Measurements from ENCODE around the gene LYAR. TPM values are rescaled to one million over a fixed set of nuclear protein-coding genes. Genes with fewer than 3 reads are reported as not detected.

The LYAR gene
- total and polyA plus RNA-seq, 9 donors = 11.3 to 19.3 (median 15.3) TPM

GRCh38 chr4:4317496-4318232 is 27.7 kb upstream of the LYAR start:
- Histone ChIP-seq H3K9me3 (replicated peaks; ENCODE audit: control insufficient read depth, low read depth, low read length) (no peaks in the 10 kb centered on the region), H3K27ac (ENCODE audit: low read length) (no peak overlapping the region), H3K27me3 (ENCODE audit: control insufficient read depth, insufficient read depth, low read length) (no peaks in the 10 kb centered on the region), H3K4me3 (ENCODE audit: low read length) (no peak overlapping the region), H3K4me1 (ENCODE audit: control insufficient read depth, insufficient read depth, low read length) (no peaks in the 10 kb centered on the region), H3K36me3 (ENCODE audit: control insufficient read depth, insufficient read depth, low read length) (peaks cover 59% of the 10 kb centered on the region)
- DNase-seq = no peak
- WGBS (ENCODE audit: insufficient coverage) = 90% methylated on average over 15 of the region's 23 CpGs

- WGBS (ENCODE audit: insufficient coverage) = 91% methylated on average over 13 of the region's 13 CpGs
- DNase-seq = no peak
- Histone ChIP-seq H3K36me3 (ENCODE audit: control insufficient read depth, insufficient read depth, low read length) (peaks cover 51% of the 10 kb centered on the region), H3K27me3 (ENCODE audit: control insufficient read depth, insufficient read depth, low read length) (no peaks in the 10 kb centered on the region), H3K9me3 (replicated peaks; ENCODE audit: control insufficient read depth, low read depth, low read length) (no peaks in the 10 kb centered on the region), H3K4me3 (ENCODE audit: low read length) (no peak overlapping the region), H3K27ac (ENCODE audit: low read length) (no peak overlapping the region), H3K4me1 (ENCODE audit: control insufficient read depth, insufficient read depth, low read length) (no peaks in the 10 kb centered on the region)
Measured at GRCh38 chr4:4316150-4316495, 26.2 kb upstream of the LYAR start.

DNA sequence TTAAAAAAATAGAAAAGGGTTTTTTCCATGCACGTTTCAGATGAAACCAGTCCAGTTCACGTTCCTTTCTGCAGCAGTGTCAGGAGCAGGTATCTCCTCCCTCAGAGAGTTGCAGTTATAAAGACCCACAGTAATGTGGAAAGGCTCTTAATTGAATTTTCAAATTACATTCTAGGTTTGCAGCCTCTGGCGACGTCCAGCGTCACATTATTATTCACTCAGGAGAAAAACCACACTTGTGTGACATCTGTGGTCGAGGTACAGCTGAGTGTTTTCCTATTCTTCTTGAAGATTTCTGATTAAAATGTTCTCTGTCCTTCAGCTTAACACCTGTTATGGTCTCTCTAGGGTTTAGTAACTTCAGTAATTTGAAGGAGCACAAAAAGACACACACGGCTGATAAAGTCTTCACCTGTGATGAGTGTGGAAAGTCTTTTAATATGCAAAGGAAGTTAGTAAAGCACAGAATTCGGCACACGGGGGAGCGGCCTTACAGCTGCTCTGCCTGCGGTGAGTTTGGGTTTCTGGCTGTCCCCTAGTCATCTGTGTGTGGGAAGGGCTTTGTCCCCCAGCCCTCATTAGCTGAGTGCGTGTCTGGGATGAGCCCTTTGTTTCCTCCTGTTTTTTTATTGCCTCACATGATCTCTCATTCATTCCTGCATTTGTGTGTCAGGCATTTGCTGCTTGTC is 25.7 kb upstream of the LYAR start:
- 72% methylated on average over 4 of the region's 12 CpGs for WGBS (ENCODE audit: insufficient coverage)
- Histone ChIP-seq H3K4me3 (ENCODE audit: low read length) (no peak overlapping the region), H3K36me3 (ENCODE audit: control insufficient read depth, insufficient read depth, low read length) (peaks cover 45% of the 10 kb centered on the region), H3K27ac (ENCODE audit: low read length) (no peak overlapping the region), H3K27me3 (ENCODE audit: control insufficient read depth, insufficient read depth, low read length) (no peaks in the 10 kb centered on the region), H3K4me1 (ENCODE audit: control insufficient read depth, insufficient read depth, low read length) (no peaks in the 10 kb centered on the region), H3K9me3 (replicated peaks; ENCODE audit: control insufficient read depth, low read depth, low read length) (no peaks in the 10 kb centered on the region)
- no peak for DNase-seq

DNA sequence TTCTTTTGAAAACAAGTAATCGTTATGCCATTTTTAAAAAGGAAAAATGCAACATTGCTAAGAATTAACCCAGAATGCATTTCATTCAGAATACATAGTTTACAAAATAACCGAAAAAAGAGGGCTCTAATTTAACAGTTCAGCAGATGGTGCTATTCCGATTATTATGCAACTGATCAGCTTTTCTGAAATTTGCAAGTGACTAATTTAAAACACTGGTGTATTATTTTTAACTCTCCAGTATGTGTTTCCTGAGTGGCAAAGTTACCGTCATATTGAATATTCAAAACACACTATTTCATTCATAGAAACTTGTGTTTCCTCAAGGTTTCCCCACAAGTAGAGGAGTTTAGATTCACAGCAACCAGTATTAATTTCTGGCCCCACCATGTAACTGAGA is 21.2 kb upstream of the LYAR start:
- peaks cover 49% of the 10 kb centered on the region for H3K36me3 ChIP-seq (ENCODE audit: control insufficient read depth, insufficient read depth, low read length)

GRCh38 chr4:4308800-4309441 is 19.0 kb upstream of the LYAR start:
- no peaks in the 10 kb centered on the region for H3K27me3 ChIP-seq (ENCODE audit: control insufficient read depth, insufficient read depth, low read length)
- peak; percentile 20 for DNase-seq
- H3K4me1 ChIP-seq (ENCODE audit: control insufficient read depth, insufficient read depth, low read length) = no peaks in the 10 kb centered on the region
- 97% methylated on average over 6 of the region's 9 CpGs for WGBS (ENCODE audit: insufficient coverage)
- no peak overlapping the region for H3K4me3 ChIP-seq (ENCODE audit: low read length)
- H3K27ac ChIP-seq (ENCODE audit: low read length) = no peak overlapping the region
- no peaks in the 10 kb centered on the region for H3K9me3 ChIP-seq (replicated peaks; ENCODE audit: control insufficient read depth, low read depth, low read length)
- peaks cover 38% of the 10 kb centered on the region for H3K36me3 ChIP-seq (ENCODE audit: control insufficient read depth, insufficient read depth, low read length)

More for the DNA sequence above, 21.2 kb upstream of the LYAR start:
- DNase-seq = no peak
- H3K4me1 ChIP-seq (ENCODE audit: control insufficient read depth, insufficient read depth, low read length) = no peaks in the 10 kb centered on the region
- no CpG with 5 or more reads among the region's 4 CpGs for WGBS (ENCODE audit: insufficient coverage)
- no peaks in the 10 kb centered on the region for H3K27me3 ChIP-seq (ENCODE audit: control insufficient read depth, insufficient read depth, low read length)
- no peak overlapping the region for H3K4me3 ChIP-seq (ENCODE audit: low read length)
- H3K9me3 ChIP-seq (replicated peaks; ENCODE audit: control insufficient read depth, low read depth, low read length) = no peaks in the 10 kb centered on the region
- no peak overlapping the region for H3K27ac ChIP-seq (ENCODE audit: low read length)

- no peak overlapping the region for H3K4me3 ChIP-seq (ENCODE audit: low read length)
- WGBS (ENCODE audit: insufficient coverage) = 90% methylated on average over 11 of the region's 11 CpGs
- no peak for DNase-seq
- no peaks in the 10 kb centered on the region for H3K27me3 ChIP-seq (ENCODE audit: control insufficient read depth, insufficient read depth, low read length)
- H3K27ac ChIP-seq (ENCODE audit: low read length) = no peak overlapping the region
- no peaks in the 10 kb centered on the region for H3K4me1 ChIP-seq (ENCODE audit: control insufficient read depth, insufficient read depth, low read length)
- no peaks in the 10 kb centered on the region for H3K9me3 ChIP-seq (replicated peaks; ENCODE audit: control insufficient read depth, low read depth, low read length)
- H3K36me3 ChIP-seq (ENCODE audit: control insufficient read depth, insufficient read depth, low read length) = peaks cover 34% of the 10 kb centered on the region
Measured at GRCh38 chr4:4306920-4307319, 17.0 kb upstream of the LYAR start.

DNA sequence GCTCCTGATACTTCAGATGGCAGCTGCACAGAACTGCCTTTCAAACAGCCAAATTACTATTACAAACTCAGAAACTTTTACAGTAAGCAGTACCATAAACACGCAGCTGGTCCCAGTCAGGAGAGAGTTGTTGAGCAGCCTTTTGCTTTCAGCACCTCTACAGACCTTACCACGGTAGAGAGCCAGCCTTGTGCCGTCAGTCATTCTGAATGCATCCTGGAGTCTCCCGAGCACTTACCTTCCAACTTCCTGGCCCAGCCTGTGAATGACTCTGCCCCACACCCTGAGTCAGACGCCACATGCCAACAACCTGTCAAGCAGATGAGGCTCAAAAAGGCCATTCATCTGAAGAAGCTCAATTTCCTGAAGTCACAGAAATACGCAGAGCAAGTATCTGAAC is 12.5 kb upstream of the LYAR start:
- H3K9me3 ChIP-seq (replicated peaks; ENCODE audit: control insufficient read depth, low read depth, low read length) = no peaks in the 10 kb centered on the region
- no peak overlapping the region for H3K27ac ChIP-seq (ENCODE audit: low read length)
- WGBS (ENCODE audit: insufficient coverage) = 63% methylated on average over 5 of the region's 6 CpGs
- H3K27me3 ChIP-seq (ENCODE audit: control insufficient read depth, insufficient read depth, low read length) = no peaks in the 10 kb centered on the region
- no peak for DNase-seq
- no peak overlapping the region for H3K4me3 ChIP-seq (ENCODE audit: low read length)
- H3K36me3 ChIP-seq (ENCODE audit: control insufficient read depth, insufficient read depth, low read length) = peaks cover 34% of the 10 kb centered on the region
- H3K4me1 ChIP-seq (ENCODE audit: control insufficient read depth, insufficient read depth, low read length) = no peaks in the 10 kb centered on the region

GRCh38 chr4:4302001-4302400 is 12.0 kb upstream of the LYAR start:
- no peak for DNase-seq
- H3K9me3 ChIP-seq (replicated peaks; ENCODE audit: control insufficient read depth, low read depth, low read length) = no peaks in the 10 kb centered on the region
- H3K27ac ChIP-seq (ENCODE audit: low read length) = no peak overlapping the region
- no peak overlapping the region for H3K4me3 ChIP-seq (ENCODE audit: low read length)
- no peaks in the 10 kb centered on the region for H3K4me1 ChIP-seq (ENCODE audit: control insufficient read depth, insufficient read depth, low read length)
- H3K36me3 ChIP-seq (ENCODE audit: control insufficient read depth, insufficient read depth, low read length) = peaks cover 30% of the 10 kb centered on the region
- 91% methylated on average over 5 of the region's 5 CpGs for WGBS (ENCODE audit: insufficient coverage)
- H3K27me3 ChIP-seq (ENCODE audit: control insufficient read depth, insufficient read depth, low read length) = no peaks in the 10 kb centered on the region

GRCh38 chr4:4299006-4299405 is 9.1 kb upstream of the LYAR start:
- DNase-seq = no peak
- Histone ChIP-seq H3K36me3 (ENCODE audit: control insufficient read depth, insufficient read depth, low read length) (peaks cover 16% of the 10 kb centered on the region), H3K4me3 (ENCODE audit: low read length) (no peak overlapping the region), H3K4me1 (ENCODE audit: control insufficient read depth, insufficient read depth, low read length) (no peaks in the 10 kb centered on the region), H3K27me3 (ENCODE audit: control insufficient read depth, insufficient read depth, low read length) (no peaks in the 10 kb centered on the region), H3K9me3 (replicated peaks; ENCODE audit: control insufficient read depth, low read depth, low read length) (no peaks in the 10 kb centered on the region), H3K27ac (ENCODE audit: low read length) (no peak overlapping the region)
- WGBS (ENCODE audit: insufficient coverage) = 94% methylated on average over 1 of the region's 3 CpGs

GRCh38 chr4:4296283-4296846 is 6.4 kb upstream of the LYAR start:
- Histone ChIP-seq H3K36me3 (ENCODE audit: control insufficient read depth, insufficient read depth, low read length) (peaks cover 14% of the 10 kb centered on the region), H3K4me1 (ENCODE audit: control insufficient read depth, insufficient read depth, low read length) (peaks cover under 1% of the 10 kb centered on the region), H3K27me3 (ENCODE audit: control insufficient read depth, insufficient read depth, low read length) (no peaks in the 10 kb centered on the region), H3K9me3 (replicated peaks; ENCODE audit: control insufficient read depth, low read depth, low read length) (no peaks in the 10 kb centered on the region), H3K4me3 (ENCODE audit: low read length) (no peak overlapping the region), H3K27ac (ENCODE audit: low read length) (no peak overlapping the region)
- no peak for DNase-seq
- 92% methylated on average over 4 of the region's 5 CpGs for WGBS (ENCODE audit: insufficient coverage)

All from muscle of leg (tissue), 11 donors.